GM12878 (cell line): ENCODE results near the gene ZNF783.

Experiments
- ATF3 ChIP-seq: IDR thresholded peaks from 2 replicates; pipeline ENCODE4 v1.6.1; 2011; ENCODE audit warnings: low read depth, mild to moderate bottlenecking, low read length, moderate library complexity, borderline replicate concordance; ENCODE audit errors: extremely low read depth
- BACH1 ChIP-seq: fragments of 450-650 bp; IDR thresholded peaks from 2 replicates; pipeline ENCODE4 v1.6.1; 2017; ENCODE audit warnings: mild to moderate bottlenecking, borderline replicate concordance
- CEBPB ChIP-seq, 2 experiments: fragments of 150-350 bp in 1 of 2; IDR thresholded peaks; 2 replicates each; pipeline ENCODE4 v1.6.1; 2012 to 2014; ENCODE audit warnings: low read depth in 2 of 2, low read length in 2 of 2, borderline replicate concordance in 1 of 2, inconsistent platforms in 1 of 2
- CTCF ChIP-seq, 3 experiments: IDR thresholded peaks in 2 of 3; conservative IDR thresholded peaks in 1 of 3; 2 replicates each; pipeline ENCODE4 v1.5.1; 2011; ENCODE audit warnings: low read depth in 3 of 3, low read length in 3 of 3, mild to moderate bottlenecking in 3 of 3, control low read depth in 2 of 3, moderate library complexity in 2 of 3, inconsistent platforms in 1 of 3, mixed read lengths in 1 of 3; ENCODE audit not compliant: control insufficient read depth in 2 of 3, insufficient read depth in 1 of 3; ENCODE audit errors: extremely low read depth in 1 of 3
- FOS ChIP-seq: IDR thresholded peaks from 3 replicates; pipeline ENCODE4 v1.6.1; 2011; ENCODE audit warnings: borderline replicate concordance; ENCODE audit not compliant: insufficient read length; ENCODE audit errors: extremely low read depth
- HDAC6 ChIP-seq: fragments of 200-600 bp; sonication (generic); IDR thresholded peaks from one replicate; pipeline ENCODE4 v1.8.0; 2017; ENCODE audit warnings: antibody characterized with exemption; ENCODE audit not compliant: unreplicated experiment
- PAX8 ChIP-seq: fragments of 450-650 bp; IDR thresholded peaks from 2 replicates; pipeline ENCODE4 v1.6.1; 2017; ENCODE audit warnings: mild to moderate bottlenecking, moderate library complexity
- PKNOX1 ChIP-seq: fragments of 450-650 bp; IDR thresholded peaks from 2 replicates; pipeline ENCODE4 v1.6.1; 2016; ENCODE audit warnings: mild to moderate bottlenecking
- POLR2AphosphoS5 ChIP-seq: IDR thresholded peaks from 2 replicates; pipeline ENCODE4 v1.6.1; 2011; ENCODE audit warnings: mild to moderate bottlenecking, low read length, inconsistent platforms
- SMC3 ChIP-seq: IDR thresholded peaks from 2 replicates; pipeline ENCODE4 v1.6.1; 2011; ENCODE audit warnings: low read length, improper control_type of control experiment, borderline replicate concordance
- TBL1XR1 ChIP-seq: IDR thresholded peaks from 2 replicates; pipeline ENCODE4 v1.6.1; 2012; ENCODE audit warnings: low read depth, low read length, improper control_type of control experiment
- TCF7 ChIP-seq: IDR thresholded peaks from 2 replicates; pipeline ENCODE4 v1.6.1; 2014; ENCODE audit warnings: antibody characterized with exemption, borderline replicate concordance
- YBX1 ChIP-seq: fragments of 450-650 bp; IDR thresholded peaks from 2 replicates; pipeline ENCODE4 v1.6.1; 2016; ENCODE audit warnings: antibody characterized with exemption
- ZNF274 ChIP-seq: IDR thresholded peaks from one replicate; pipeline ENCODE4 v1.8.0; 2011; ENCODE audit not compliant: insufficient read length, insufficient read depth

- TF ChIP-seq CTCF (IDR thresholded peaks at IDR 0.05 in 2 of 3, conservative IDR thresholded peaks at IDR 0.05 in 1 of 3; ENCODE audit: control insufficient read depth in 2 of 3, extremely low read depth in 1 of 3, insufficient read depth in 1 of 3, low read depth in 3 of 3, low read length in 3 of 3) (no peak), CEBPB (IDR thresholded peaks at IDR 0.05; ENCODE audit: borderline replicate concordance in 1 of 2, low read depth in 2 of 2, low read length in 2 of 2) (no peak), PAX8 (no peak), ZNF274 (no peak), SMC3 (no peak), TBL1XR1 (no peak), ATF3 (no peak), POLR2AphosphoS5 (no peak), FOS (no peak), HDAC6 (no peak), TCF7 (no peak), YBX1 (no peak), PKNOX1 (no peak), BACH1 (no peak)
Measured at GRCh38 chr7:149217570-149217969, 44.4 kb upstream of the ZNF783 start.
